Lung (tissue), 13 donors: ENCODE results near the gene IL1F10. TPM values are rescaled to one million over a fixed set of nuclear protein-coding genes. Genes with fewer than 3 reads are reported as not detected.

Source experiments
- ATAC-seq: fragments of 200-7000 bp; cut with Tn5 transposase; one replicate; pipeline ENCODE4 v1.9.1; 2020; ENCODE audit warnings: moderate number of reproducible peaks; ENCODE audit not compliant: insufficient read depth, low FRiP score
- DNase-seq, 3 donors: peaks; one replicate each; pipeline ENCODE4 v3.0.0-alpha.2; 2013 to 2017
- H3K27ac ChIP-seq, 2 donors: one replicate each; pipeline ENCODE4 v1.5.1; 2013; ENCODE audit warnings: mild to moderate bottlenecking in 2 of 2, moderate library complexity in 2 of 2, control low read depth in 1 of 2, inconsistent platforms in 1 of 2, low read depth in 1 of 2, low read length in 1 of 2
- H3K27me3 ChIP-seq, 3 donors: one replicate each; pipeline ENCODE4 v1.5.1; 2013; ENCODE audit warnings: low read length in 2 of 3; ENCODE audit not compliant: control insufficient read depth in 3 of 3, insufficient read depth in 3 of 3
- H3K36me3 ChIP-seq, 4 donors: one replicate each; pipeline ENCODE4 v1.5.1; 2013; ENCODE audit warnings: low read length in 4 of 4, mild to moderate bottlenecking in 1 of 4, moderate library complexity in 1 of 4; ENCODE audit not compliant: control insufficient read depth in 4 of 4, insufficient read depth in 4 of 4
- H3K4me1 ChIP-seq, 5 donors: one replicate each; pipeline ENCODE4 v1.5.1; 2013; ENCODE audit warnings: low read length in 5 of 5, mild to moderate bottlenecking in 2 of 5, moderate library complexity in 1 of 5; ENCODE audit not compliant: control insufficient read depth in 5 of 5, insufficient read depth in 5 of 5
- H3K4me3 ChIP-seq: one replicate; pipeline ENCODE4 v1.5.1; 2013; ENCODE audit warnings: mild to moderate bottlenecking, control low read depth, moderate library complexity
- H3K9ac ChIP-seq, 2 donors: one replicate each; pipeline ENCODE4 v1.5.1; 2013; ENCODE audit warnings: low read length in 2 of 2, control low read depth in 1 of 2; ENCODE audit not compliant: insufficient read depth in 1 of 2
- H3K9me3 ChIP-seq, 4 donors: one replicate each; pipeline ENCODE4 v1.5.1; 2013; ENCODE audit warnings: low read length in 3 of 4, mild to moderate bottlenecking in 1 of 4, moderate library complexity in 1 of 4; ENCODE audit not compliant: control insufficient read depth in 4 of 4, insufficient read depth in 3 of 4
- CTCF ChIP-seq: IDR thresholded peaks from 2 replicates; pipeline ENCODE4 v1.5.1; 2012; ENCODE audit warnings: mild to moderate bottlenecking; ENCODE audit errors: control extremely low read depth, extremely low read depth
- whole genome bisulfite sequencing, 2 donors: extraction: QIAGEN DNeasy Blood & Tissue Kit; methylation state at CpG; one replicate each; pipeline ENCODE4 v1.1.7; 2013; 5-methylcytosine and 5-hydroxymethylcytosine counted together
- polyA plus RNA-seq, 2 donors: library from polyadenylated mRNA; stranded (reverse); fragments of 200-250 nt; gene quantifications; one replicate each; pipeline ENCODE4 v1.2.1, GENCODE V29; 2013
- small RNA-seq: library from RNA; depleted of rRNA; stranded (forward); fragments of <200 nt; gene quantifications from one replicate; pipeline ENCODE3, GENCODE V24; 2014; ENCODE audit warnings: low replicate concordance
- total RNA-seq, 2 donors: library from RNA; depleted of rRNA in 1 of 2; stranded (reverse); fragments of >200 nt in 1 of 2; gene quantifications; one replicate each; pipeline ENCODE4 v1.2.1, GENCODE V29; 2014 to 2021
- donor health status: control.
- donor health status: control.
- donor health status: Bipolar disorder and iron deficiency.
- donor health status: healthy.
- donor health status: DM: yes; HTN: yes; CAD: no.

The IL1F10 gene
- total and polyA plus RNA-seq, 4 donors = not detected

GRCh38 chr2:113124181-113124961 is 56.6 kb downstream of the IL1F10 start:
- H3K9me3 ChIP-seq = no peaks in the 10 kb centered on the region
- H3K36me3 ChIP-seq = no peaks in the 10 kb centered on the region
- H3K4me3 ChIP-seq = no peak overlapping the region
- no peak overlapping the region for H3K27ac ChIP-seq
- DNase-seq (no peak), ATAC-seq (no peak)
- WGBS, 2 donors = 38 to 39% methylated on average over 12 of the region's 12 CpGs
- peaks cover 0 to 4% (median 0%) of the 10 kb centered on the region in 5 donors for H3K4me1 ChIP-seq
- H3K9ac ChIP-seq = no peak overlapping the region
- TF ChIP-seq CTCF = no peak
- peaks cover 0 to 3% (median 0%) of the 10 kb centered on the region in 3 donors for H3K27me3 ChIP-seq

Small RNA genes lying within 50 kb of the gene (small RNA-seq; reads per million reads assigned to genes)
- not detected for gene RNU6-1180P

Other genes starting within 250 kb of the IL1F10 start
- 10 to 100 TPM in 1 of 2 donors, 1 to 10 TPM in 1; 3.8 to 19.9 TPM for gene IL1B, start 231.2 kb upstream of the IL1F10 start, total RNA-seq
- 100 to 1,000 TPM in 1 of 2 donors, 1 to 10 TPM in 1; 6.5 to 482 TPM for gene IL1B, start 231.2 kb upstream of the IL1F10 start, polyA plus RNA-seq
- not detected for gene IL37, start 156.8 kb upstream of the IL1F10 start, total RNA-seq
- gene IL37, start 156.8 kb upstream of the IL1F10 start, polyA plus RNA-seq = 1 to 10 TPM in 1 of 2 donors, not detected in 1; 1.4 TPM
- under 1 TPM in 1 of 2 donors, not detected in 1; 0.26 TPM for gene IL36G, start 90.0 kb upstream of the IL1F10 start, total RNA-seq
- under 1 TPM; 0.12 to 0.14 TPM for gene IL36G, start 90.0 kb upstream of the IL1F10 start, polyA plus RNA-seq
- not detected for gene IL36A, start 62.5 kb upstream of the IL1F10 start, total RNA-seq
- not detected for gene IL36A, start 62.5 kb upstream of the IL1F10 start, polyA plus RNA-seq
- not detected for gene IL36B, start 15.1 kb upstream of the IL1F10 start, total RNA-seq
- gene IL36B, start 15.1 kb upstream of the IL1F10 start, polyA plus RNA-seq = under 1 TPM in 1 of 2 donors, not detected in 1; 0.05 TPM
- under 1 TPM in 1 of 2 donors, not detected in 1; 0.09 TPM for gene IL36RN, start 8.8 kb upstream of the IL1F10 start, total RNA-seq
- under 1 TPM in 1 of 2 donors, not detected in 1; 0.01 TPM for gene IL36RN, start 8.8 kb upstream of the IL1F10 start, polyA plus RNA-seq
- gene IL1RN, start 59.6 kb downstream of the IL1F10 start, total RNA-seq = 10 to 100 TPM; 15.2 to 18.2 TPM
- 100 to 1,000 TPM in 1 of 2 donors, 1 to 10 TPM in 1; 9.6 to 850 TPM for gene IL1RN, start 59.6 kb downstream of the IL1F10 start, polyA plus RNA-seq
- gene PSD4, start 106.0 kb downstream of the IL1F10 start, total RNA-seq = 10 to 100 TPM; 29.6 to 48.1 TPM
- 10 to 100 TPM; 20.9 to 28.5 TPM for gene PSD4, start 106.0 kb downstream of the IL1F10 start, polyA plus RNA-seq
- 1 to 10 TPM in 1 of 2 donors, under 1 TPM in 1; 0.28 to 5.9 TPM for gene PAX8, start 211.0 kb downstream of the IL1F10 start, total RNA-seq
- gene PAX8, start 211.0 kb downstream of the IL1F10 start, polyA plus RNA-seq = 1 to 10 TPM in 1 of 2 donors, under 1 TPM in 1; 0.89 to 3.8 TPM